Urinary bladder (tissue), 4 donors: ENCODE data around the gene PGAP6. TPM values are rescaled to one million over a fixed set of nuclear protein-coding genes. Genes with fewer than 3 reads are reported as not detected.

ENCODE experiments used
- DNase-seq: peaks from one replicate; pipeline ENCODE4 v3.0.0-alpha.2; 2015; ENCODE audit errors: extremely low spot score
- H3K27ac ChIP-seq: one replicate; pipeline ENCODE4 v1.5.1; 2013; ENCODE audit warnings: low read depth, mild to moderate bottlenecking, moderate library complexity
- H3K36me3 ChIP-seq: one replicate; pipeline ENCODE4 v1.6.1; 2013; ENCODE audit warnings: mild to moderate bottlenecking, moderate library complexity; ENCODE audit not compliant: insufficient read depth
- H3K4me1 ChIP-seq: one replicate; pipeline ENCODE4 v1.6.1; 2013; ENCODE audit warnings: mild to moderate bottlenecking, moderate library complexity; ENCODE audit not compliant: insufficient read depth
- H3K4me3 ChIP-seq: one replicate; pipeline ENCODE4 v1.5.1; 2013; ENCODE audit warnings: low read depth, low read length
- WGBS: extraction: QIAGEN DNeasy Blood & Tissue Kit; methylation state at CpG from one replicate; pipeline ENCODE4 v1.1.7; 2013; 5-methylcytosine and 5-hydroxymethylcytosine counted together
- polyA plus RNA-seq: library from polyadenylated mRNA; stranded (reverse); fragments of 200-250 nt; gene quantifications from one replicate; pipeline ENCODE4 v1.2.3, GENCODE V29; 2013
- total RNA-seq: library from RNA; depleted of rRNA; stranded (reverse); fragments of >200 nt; gene quantifications from one replicate; pipeline ENCODE4 v1.2.3, GENCODE V29; 2014
- donor health status: healthy with polysubstance abuse.
- donor health status: healthy.

PGAP6 gene
- total and polyA plus RNA-seq, 2 donors = 15.9 to 53.8 TPM

DNA sequence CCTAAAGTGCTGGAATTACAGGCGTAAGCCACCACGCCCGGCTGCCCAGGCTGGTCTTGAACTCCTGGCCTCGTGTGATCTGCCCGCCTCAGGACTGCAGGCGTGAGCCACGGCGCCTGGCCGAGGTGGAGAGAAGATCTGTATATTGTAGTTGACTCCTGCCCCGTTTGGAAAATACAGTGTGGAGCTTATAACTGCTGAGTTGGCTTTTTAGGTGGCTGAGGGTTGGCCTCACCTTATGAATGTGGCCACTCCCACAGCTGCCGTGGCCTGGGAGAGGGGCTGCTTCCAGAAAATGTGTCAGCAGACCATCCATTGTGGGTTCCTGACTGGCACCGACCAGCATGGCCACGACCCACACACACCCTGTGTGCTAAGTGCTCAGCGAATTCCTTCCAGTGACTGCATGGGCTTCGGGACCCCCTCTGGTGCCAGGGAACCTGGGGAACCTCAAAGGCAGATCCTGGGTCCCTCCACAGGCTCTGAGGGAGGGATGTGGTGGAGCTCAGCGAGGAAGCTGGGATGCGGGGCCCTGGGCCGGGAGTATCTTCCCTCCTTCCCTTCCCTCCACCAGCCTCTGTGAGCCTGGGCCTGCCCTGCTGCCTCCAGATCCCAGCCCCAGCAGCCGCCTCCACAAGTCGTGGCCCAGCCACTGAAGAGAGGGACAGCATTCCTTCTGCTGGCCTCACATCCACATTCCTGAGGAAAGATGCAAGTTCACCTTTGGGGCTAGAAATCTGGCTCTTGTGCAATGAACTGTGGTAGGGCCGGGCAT, 32.8 kb upstream of the PGAP6 start:
- Histone ChIP-seq H3K36me3 (no peaks in the 10 kb centered on the region), H3K4me3 (no peak overlapping the region), H3K4me1 (no peaks in the 10 kb centered on the region), H3K27ac (no peak overlapping the region)
- DNase-seq = no peak
- WGBS = 86% methylated on average over 21 of the region's 21 CpGs

DNA sequence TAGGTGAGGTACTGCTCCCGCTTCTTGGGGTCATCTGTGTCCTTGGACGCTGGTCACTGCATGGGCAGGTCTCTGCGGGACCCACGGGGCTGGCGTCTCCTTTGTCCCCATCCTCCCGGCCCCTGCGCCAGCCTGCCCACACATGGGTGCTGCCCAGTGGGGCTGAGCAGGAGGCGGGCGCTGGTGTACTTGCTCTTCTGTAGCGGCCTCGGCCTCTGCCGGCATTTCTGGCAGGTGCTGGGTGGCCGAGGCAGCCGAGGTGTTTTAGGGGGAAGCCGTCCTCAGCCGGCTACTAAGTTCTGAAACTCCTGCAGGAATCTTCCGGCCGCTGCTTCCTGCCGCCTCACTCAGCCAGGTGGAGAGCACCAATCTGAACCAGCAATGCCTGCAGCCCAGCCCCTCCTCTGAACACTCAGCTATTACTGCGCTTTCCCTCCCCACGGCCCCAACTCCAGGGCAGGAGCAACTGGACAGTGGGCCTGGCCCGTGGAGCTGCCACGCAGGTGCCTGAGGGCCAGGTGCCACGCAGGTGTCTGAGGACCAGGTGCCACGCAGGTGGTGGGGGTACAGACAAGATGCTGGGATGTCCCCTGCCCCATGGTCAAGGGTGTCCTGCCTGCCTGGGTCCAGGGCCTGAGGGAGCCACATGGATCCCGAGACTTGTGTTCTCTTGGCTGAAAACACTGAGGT, 29.9 kb upstream of the PGAP6 start:
- Histone ChIP-seq H3K36me3 (no peaks in the 10 kb centered on the region), H3K4me1 (no peaks in the 10 kb centered on the region), H3K4me3 (no peak overlapping the region), H3K27ac (no peak overlapping the region)
- WGBS = 95% methylated on average over 26 of the region's 26 CpGs
- DNase-seq = no peak

DNA sequence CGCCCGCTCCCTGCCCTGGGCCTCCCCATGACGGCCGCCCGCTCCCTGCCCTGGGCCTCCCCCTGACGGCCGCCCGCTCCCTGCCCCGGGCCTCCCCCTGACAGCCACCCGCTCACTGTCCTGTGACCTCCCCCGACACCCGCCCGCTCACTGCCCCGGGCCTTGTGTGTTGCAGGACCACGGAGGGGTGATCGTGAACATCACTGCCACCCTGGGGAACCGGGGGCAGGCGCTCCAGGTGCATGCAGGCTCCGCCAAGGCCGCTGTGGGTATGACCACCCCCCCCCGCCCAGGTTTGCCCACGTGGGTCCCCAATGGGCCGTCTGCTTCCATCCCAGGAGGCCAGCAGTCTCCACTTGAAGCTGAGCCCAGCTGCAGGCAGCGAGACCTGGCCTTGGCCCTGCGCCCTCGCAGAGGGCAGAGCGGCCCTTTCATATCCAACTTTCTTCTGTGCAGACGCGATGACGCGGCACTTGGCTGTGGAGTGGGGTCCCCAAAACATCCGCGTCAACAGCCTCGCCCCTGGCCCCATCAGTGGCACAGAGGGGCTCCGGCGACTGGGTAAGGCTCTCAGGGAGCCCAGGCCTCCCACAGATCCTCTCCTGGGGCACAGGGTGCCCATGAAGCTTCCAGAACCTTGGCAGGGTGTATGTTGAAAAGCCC, 28.9 kb upstream of the PGAP6 start:
- no peak for DNase-seq
- Histone ChIP-seq H3K4me1 (no peaks in the 10 kb centered on the region), H3K4me3 (no peak overlapping the region), H3K36me3 (no peaks in the 10 kb centered on the region), H3K27ac (no peak overlapping the region)
- WGBS = 92% methylated on average over 36 of the region's 36 CpGs

DNA sequence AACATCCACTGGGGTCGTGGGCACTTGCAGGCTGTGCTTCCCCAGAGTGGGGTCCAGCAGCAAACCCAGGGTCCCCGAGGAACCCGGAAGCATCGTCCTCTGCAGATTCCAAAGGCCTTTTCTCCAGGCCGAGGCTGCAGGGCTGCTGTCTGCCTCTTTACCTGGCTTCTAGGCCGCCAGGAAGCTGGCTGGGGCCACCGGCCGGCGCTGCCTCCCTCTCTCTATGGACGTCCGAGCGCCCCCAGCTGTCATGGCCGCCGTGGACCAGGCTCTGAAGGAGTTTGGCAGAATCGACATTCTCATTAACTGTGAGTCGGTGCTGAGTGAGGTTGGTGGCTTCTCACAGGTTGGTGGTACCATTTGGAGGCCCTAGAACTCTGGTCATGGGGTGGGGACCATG, 25.5 kb upstream of the PGAP6 start:
- no peak overlapping the region for H3K4me3 ChIP-seq
- no peaks in the 10 kb centered on the region for H3K4me1 ChIP-seq
- DNase-seq = no peak
- no peaks in the 10 kb centered on the region for H3K36me3 ChIP-seq
- WGBS = 85% methylated on average over 16 of the region's 16 CpGs
- no peak overlapping the region for H3K27ac ChIP-seq

DNA sequence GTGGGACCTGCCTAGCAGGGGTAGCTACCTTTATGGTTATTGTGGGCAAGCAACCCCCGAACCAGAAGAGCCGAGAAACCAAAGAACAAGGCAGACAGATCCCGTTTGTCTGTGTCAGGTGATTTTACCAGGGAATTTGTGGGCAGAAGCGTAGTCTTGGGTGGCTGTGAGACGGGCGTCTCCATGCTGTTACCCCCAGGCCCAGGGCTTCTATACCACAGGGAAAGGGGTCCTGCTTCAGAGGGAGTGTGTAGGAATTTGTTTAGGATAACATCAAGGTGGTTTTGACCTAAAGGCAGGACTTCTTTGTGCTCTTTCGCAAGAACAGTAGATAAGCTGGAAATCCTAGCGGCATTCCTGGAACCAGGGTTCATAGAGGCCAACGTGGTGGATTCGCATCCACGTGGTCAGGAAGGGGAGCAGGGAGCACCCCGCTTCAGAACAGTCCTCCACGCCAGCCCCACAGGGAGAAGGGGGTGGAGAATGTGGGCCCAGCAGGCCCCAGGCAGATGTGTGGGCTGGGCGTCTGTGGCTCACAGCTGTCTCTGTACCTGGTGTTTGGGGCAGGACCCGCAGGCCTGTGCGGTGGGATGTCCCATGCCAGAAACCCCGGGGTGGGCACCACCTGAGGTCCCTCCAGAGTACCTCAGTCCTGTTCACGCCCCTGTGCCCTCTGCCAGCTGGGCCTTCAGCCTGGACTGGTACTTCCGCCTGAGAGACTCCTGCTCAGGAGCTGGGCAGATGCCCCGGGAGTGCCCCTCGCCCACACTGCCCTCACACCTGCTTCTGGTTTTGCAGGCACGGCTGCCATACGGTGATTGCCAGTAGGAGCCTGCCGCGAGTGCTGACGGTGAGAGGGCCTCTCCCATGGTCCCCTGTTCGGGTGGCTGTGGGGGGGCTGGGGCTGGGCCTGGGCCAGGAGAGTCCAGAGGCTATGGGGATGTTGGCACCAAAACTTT, 24.0 kb upstream of the PGAP6 start:
- Histone ChIP-seq H3K27ac (no peak overlapping the region), H3K4me3 (no peak overlapping the region), H3K36me3 (no peaks in the 10 kb centered on the region), H3K4me1 (no peaks in the 10 kb centered on the region)
- DNase-seq = no peak
- 89% methylated on average over 27 of the region's 27 CpGs for WGBS

DNA sequence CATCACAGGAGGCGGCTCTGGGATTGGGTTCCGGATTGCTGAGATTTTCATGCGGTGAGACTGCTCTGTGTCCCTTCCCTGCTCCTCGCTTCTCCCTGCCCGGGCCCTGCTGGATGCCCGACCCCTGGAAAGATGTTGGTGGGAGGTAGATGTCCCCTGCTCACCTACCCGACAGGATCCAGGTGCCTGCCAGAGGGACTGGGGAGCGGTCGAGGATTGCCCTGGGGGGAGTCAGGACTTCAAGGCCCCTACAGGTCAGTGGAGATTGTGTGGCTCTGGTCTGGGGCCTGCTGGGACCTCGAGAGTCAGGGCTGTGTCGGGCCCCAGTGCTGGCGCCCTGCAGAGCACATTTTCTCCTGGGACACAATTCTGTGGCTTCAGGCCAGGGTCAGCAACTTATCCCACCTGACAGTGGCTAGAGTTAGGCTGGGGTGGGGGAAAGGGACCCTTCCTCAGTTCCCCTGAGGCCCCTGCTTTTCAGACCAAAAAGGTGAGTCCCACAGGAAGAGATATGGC, 23.3 kb upstream of the PGAP6 start:
- 91% methylated on average over 12 of the region's 12 CpGs for WGBS
- Histone ChIP-seq H3K4me1 (no peaks in the 10 kb centered on the region), H3K4me3 (no peak overlapping the region), H3K27ac (no peak overlapping the region), H3K36me3 (no peaks in the 10 kb centered on the region)
- no peak for DNase-seq

DNA sequence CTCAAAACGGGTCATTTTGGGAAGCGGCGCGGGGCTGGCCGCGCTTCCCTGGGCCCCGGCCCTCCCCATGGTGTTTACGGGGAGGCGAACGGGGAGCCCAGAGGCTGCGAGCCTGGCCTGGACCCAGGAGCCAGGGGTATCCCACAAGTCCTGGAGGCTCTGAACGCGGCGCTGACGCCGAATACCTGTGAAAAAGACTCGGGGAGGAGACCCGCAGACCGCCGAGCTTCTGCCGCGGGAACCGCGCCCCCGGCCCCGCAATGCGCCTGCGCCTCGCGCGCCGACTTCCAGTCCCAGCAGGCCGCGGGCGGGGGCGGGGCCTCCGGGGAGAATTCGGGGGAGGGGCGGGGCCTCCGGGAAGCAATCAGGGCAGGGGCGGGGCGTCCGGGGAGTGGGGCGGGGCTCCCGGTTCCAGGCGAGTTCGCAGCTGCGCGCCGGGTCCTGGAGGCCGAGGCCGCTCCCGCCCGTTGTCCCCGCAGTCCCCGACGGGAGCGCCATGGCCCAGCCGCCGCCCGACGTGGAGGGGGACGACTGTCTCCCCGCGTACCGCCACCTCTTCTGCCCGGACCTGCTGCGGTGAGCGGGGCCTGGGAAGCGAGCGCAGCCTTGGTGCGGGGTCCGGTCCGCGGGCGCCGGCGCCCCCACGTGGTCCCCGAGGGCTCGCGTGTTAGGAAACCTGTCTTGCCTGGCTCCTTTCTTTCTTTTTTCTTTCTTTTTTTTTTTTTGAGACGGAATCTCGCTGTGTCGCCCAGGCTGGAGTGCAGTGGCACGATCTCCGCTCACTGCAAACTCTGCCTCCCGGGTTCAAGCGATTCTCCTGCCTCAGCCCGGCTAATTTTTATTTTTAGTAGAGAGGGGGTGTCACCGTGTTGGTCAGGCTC, 19.9 kb upstream of the PGAP6 start, which contains the start of gene DECR2:
Gene DECR2 (plus strand): TSS at position 418 of the 881 bp plus-strand sequence. CDS start 79 bp downstream, at position 497.
- DNase-seq = peak; percentile 79
- no peaks in the 10 kb centered on the region for H3K4me1 ChIP-seq
- WGBS = under 1% methylated on average over 90 of the region's 91 CpGs

DNA sequence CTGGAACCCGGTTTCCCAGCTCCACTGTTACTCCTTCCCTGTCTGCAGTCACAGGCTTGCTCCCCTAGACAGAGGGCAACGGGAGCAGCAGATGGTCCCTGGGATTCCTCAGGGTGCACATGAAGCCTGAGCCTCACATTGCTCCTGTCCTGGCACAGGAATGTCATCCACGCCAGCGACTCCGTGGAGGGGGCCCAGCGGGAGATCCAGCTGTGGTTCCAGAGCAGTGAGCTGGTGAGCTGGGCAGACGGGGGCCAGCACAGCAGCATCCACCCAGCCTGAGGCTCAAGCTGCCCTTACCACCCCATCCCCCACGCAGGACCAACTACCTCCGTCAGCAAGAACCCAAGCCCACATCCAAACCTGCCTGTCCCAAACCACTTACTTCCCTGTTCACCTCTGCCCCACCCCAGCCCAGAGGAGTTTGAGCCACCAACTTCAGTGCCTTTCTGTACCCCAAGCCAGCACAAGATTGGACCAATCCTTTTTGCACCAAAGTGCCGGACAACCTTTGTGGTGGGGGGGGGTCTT, 18.3 kb upstream of the PGAP6 start:
- DNase-seq = no peak
- Histone ChIP-seq H3K4me1 (no peaks in the 10 kb centered on the region), H3K36me3 (no peaks in the 10 kb centered on the region), H3K4me3 (no peak overlapping the region), H3K27ac (no peak overlapping the region)
- 67% methylated on average over 10 of the region's 10 CpGs for WGBS

More for the DNA sequence above, 19.9 kb upstream of the PGAP6 start, which contains the start of gene DECR2:
- Histone ChIP-seq H3K27ac (peak within 1 kb of the TSS; percentile 93), H3K4me3 (peak within 1 kb of the TSS; percentile 68), H3K36me3 (no peaks in the 10 kb centered on the region)

DNA sequence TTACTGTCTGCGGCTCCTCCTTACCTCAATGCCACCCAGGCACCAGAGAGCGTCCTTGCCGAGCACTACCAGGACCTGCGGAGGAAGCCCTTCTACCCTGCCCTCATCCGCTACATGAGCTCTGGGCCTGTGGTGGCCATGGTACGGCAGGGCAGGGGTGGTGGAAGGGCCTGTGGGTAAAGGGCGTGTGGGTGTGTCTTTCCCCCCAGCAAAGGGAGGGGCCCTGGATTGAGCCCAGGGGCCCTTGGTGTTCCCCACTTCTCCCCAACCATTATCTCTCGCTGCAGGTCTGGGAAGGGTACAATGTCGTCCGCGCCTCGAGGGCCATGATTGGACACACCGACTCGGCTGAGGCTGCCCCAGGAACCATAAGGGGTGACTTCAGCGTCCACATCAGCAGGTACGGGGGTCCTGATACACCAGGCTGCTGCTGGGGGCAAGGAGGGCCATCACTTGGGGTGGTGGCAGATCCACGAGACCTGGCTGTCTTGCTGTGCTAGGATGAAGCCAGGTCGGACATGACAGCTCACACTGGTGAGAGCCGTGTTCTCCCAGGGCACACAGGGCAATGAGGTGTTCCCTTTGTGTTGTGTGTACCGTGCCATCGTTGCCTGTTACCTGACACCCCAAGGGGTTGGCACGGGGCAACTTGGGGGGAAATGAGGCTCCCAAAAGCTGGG, 17.7 kb upstream of the PGAP6 start:
- Histone ChIP-seq H3K4me1 (no peaks in the 10 kb centered on the region), H3K4me3 (no peak overlapping the region), H3K36me3 (no peaks in the 10 kb centered on the region), H3K27ac (no peak overlapping the region)
- 80% methylated on average over 22 of the region's 22 CpGs for WGBS
- no peak for DNase-seq

DNA sequence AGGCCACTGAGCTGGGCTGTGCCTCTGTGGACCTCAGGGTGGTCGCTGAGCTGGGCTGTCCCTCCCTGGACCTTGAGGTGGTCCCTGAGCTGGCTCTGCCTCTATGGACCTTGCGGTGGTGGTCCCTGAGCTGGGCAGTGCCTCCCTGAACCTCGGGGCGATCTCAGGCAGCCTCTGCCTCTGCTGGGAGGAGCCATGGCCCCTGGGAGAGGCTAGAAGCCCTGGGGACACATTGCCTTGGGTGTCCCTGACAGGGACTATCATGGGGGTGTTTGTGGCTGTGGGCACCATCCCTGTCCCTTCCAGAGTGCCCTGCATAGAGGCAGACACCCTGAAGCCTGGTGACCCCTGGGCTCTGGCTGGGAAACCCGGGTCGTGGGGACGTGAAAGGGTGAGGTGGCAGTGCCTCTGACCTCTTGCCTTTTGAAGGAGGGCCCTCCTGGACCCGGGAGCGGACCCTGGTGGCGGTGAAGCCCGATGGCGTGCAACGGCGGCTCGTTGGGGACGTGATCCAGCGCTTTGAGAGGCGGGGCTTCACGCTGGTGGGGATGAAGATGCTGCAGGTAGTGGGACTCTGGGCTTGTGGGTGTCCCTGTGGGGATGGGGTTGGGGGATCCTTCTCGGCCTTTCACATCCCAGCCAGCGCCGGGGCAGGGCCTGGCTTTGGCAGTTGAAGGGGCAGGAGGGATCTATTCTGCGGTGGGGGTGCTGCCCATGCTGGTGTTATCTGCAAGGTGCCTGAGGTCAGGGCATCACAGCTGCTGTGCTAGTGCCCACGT, 17.0 kb upstream of the PGAP6 start:
- Histone ChIP-seq H3K36me3 (no peaks in the 10 kb centered on the region), H3K27ac (no peak overlapping the region), H3K4me1 (no peaks in the 10 kb centered on the region), H3K4me3 (no peak overlapping the region)
- WGBS = 80% methylated on average over 24 of the region's 24 CpGs
- no peak for DNase-seq

DNA sequence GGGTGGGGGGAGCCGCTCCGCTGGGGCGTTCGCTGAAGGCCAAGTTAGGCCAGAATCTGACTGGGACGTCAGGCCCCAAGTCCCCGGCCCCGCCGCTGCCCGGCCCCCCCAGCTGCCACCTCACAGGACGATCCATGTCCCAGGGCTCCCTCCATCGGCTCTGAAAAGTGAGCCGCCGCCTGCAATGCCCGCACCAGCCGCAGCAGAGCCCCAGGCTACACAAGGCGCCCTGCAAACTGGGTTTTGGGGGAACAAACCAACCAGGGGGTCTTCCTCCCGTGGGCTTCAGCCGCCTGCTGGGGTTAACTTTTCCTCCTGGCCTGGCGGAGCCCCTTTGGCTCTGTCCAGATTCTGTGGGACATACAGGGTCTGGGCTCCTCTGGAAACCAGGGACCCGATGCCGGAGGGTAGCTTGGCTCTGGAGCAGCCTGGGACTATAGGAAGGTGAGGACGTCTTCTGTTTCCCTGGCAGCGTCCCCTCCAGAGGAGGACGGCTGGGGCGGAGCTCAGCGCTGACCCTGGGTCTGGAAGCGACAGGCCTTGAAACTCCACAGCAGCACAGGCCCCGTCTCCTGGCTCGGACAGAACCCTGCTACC, 16.1 kb upstream of the PGAP6 start:
- Histone ChIP-seq H3K4me3 (no peak overlapping the region), H3K27ac (peak overlapping the region; percentile 53), H3K36me3 (no peaks in the 10 kb centered on the region), H3K4me1 (no peaks in the 10 kb centered on the region)
- no peak for DNase-seq
- 18% methylated on average over 29 of the region's 29 CpGs for WGBS
